Measurements from ENCODE around the gene HARBI1.

- no peak for TF ChIP-seq CTCF (IDR thresholded peaks at IDR 0.05; ENCODE audit: low read depth, low read length)
- no peak for TF ChIP-seq EZH2phosphoT487 (IDR thresholded peaks at IDR 0.05; ENCODE audit: low read depth)
Observed at GRCh38 chr11:46564459-46564858, 52.6 kb downstream of the HARBI1 start.
